IMR-90 (cell line): ENCODE measurements around the gene PF4V1. TPM values are rescaled to one million over a fixed set of nuclear protein-coding genes. Genes with fewer than 3 reads are reported as not detected.

ENCODE experiments used
- ATAC-seq: fragments of 200-7000 bp; cut with Tn5 transposase; 2 replicates; pipeline ENCODE4 v1.9.1; 2020; ENCODE audit warnings: low read depth, mild to moderate bottlenecking, moderate library complexity
- BruUV-seq: library from RNA; stranded (reverse); fragments of 400-500 nt; replicated peaks from 2 replicates; lab custom pipeline; 2021; lab: Mats Ljungman, UMichigan
- CTCF ChIA-PET: fragments of 300-600 bp; formaldehyde crosslinking; extraction: SDS; loops from one replicate; lab custom pipeline; 2021; ENCODE audit warnings: antibody characterized with exemption; lab: Yijun Ruan, JAX
- POLR2A ChIA-PET: fragments of 300-600 bp; sonication (Branson Sonifier 250); formaldehyde crosslinking; loops from one replicate; lab custom pipeline; 2022; ENCODE audit warnings: antibody characterized with exemption; ENCODE audit not compliant: unreplicated experiment; lab: Charles Lee
- DNase-seq: peaks from one replicate; pipeline ENCODE4 v3.0.0; 2013
- H2AFZ ChIP-seq: replicated peaks from 2 replicates; pipeline ENCODE3; 2013; ENCODE audit warnings: low read length, mild to moderate bottlenecking; ENCODE audit not compliant: poor library complexity
- H2AK5ac ChIP-seq: 2 replicates; pipeline ENCODE4 v1.6.1; 2013; ENCODE audit warnings: low read depth, low read length, inconsistent platforms
- H2AK9ac ChIP-seq: replicated peaks from 2 replicates; pipeline ENCODE3; 2013; ENCODE audit warnings: mild to moderate bottlenecking, low read depth, low read length, moderate library complexity; ENCODE audit not compliant: poor library complexity
- H2BK120ac ChIP-seq: 2 replicates; pipeline ENCODE4 v1.6.1; 2013; ENCODE audit warnings: low read depth, low read length, inconsistent platforms
- H2BK15ac ChIP-seq: 3 replicates; pipeline ENCODE4 v1.6.1; 2013; ENCODE audit warnings: low read depth, low read length, inconsistent platforms
- H2BK20ac ChIP-seq: 2 replicates; pipeline ENCODE4 v1.6.1; 2013; ENCODE audit warnings: low read depth, mild to moderate bottlenecking, inconsistent platforms, low read length, moderate library complexity
- H2BK5ac ChIP-seq: 2 replicates; pipeline ENCODE4 v1.6.1; 2013; ENCODE audit warnings: mild to moderate bottlenecking, low read depth, low read length, inconsistent platforms; ENCODE audit not compliant: poor library complexity, severe bottlenecking
- H3K14ac ChIP-seq: replicated peaks from 2 replicates; pipeline ENCODE4 v1.6.1; 2013; ENCODE audit warnings: low read depth, low read length, inconsistent platforms
- H3K18ac ChIP-seq: 2 replicates; pipeline ENCODE4 v1.6.1; 2013; ENCODE audit warnings: low read depth, low read length, control low read depth
- H3K23ac ChIP-seq: 2 replicates; pipeline ENCODE4 v1.6.1; 2013; ENCODE audit warnings: low read depth, low read length, inconsistent platforms
- H3K27ac ChIP-seq: 2 replicates; pipeline ENCODE4 v1.5.1; 2013; ENCODE audit warnings: mild to moderate bottlenecking, control low read depth, low read length; ENCODE audit not compliant: insufficient read depth
- H3K27me3 ChIP-seq: 2 replicates; pipeline ENCODE4 v1.6.1; 2013; ENCODE audit warnings: low read length; ENCODE audit not compliant: control insufficient read depth, insufficient read depth
- H3K36me3 ChIP-seq: 2 replicates; pipeline ENCODE4 v1.6.1; 2013; ENCODE audit warnings: low read length, mixed read lengths; ENCODE audit not compliant: control insufficient read depth, insufficient read depth
- H3K4ac ChIP-seq: 2 replicates; pipeline ENCODE4 v1.6.1; 2013; ENCODE audit warnings: low read depth, low read length, inconsistent platforms
- H3K4me1 ChIP-seq: 2 replicates; pipeline ENCODE4 v1.6.1; 2013; ENCODE audit warnings: low read length, mixed read lengths; ENCODE audit not compliant: control insufficient read depth, insufficient read depth
- H3K4me2 ChIP-seq: 2 replicates; pipeline ENCODE4 v1.6.1; 2013; ENCODE audit warnings: low read depth, mild to moderate bottlenecking, control low read depth, low read length, moderate library complexity
- H3K4me3 ChIP-seq: 2 replicates; pipeline ENCODE4 v1.5.1; 2013; ENCODE audit warnings: low read depth, mild to moderate bottlenecking, control low read depth, low read length, moderate library complexity; ENCODE audit not compliant: insufficient read depth
- H3K56ac ChIP-seq: 2 replicates; pipeline ENCODE4 v1.6.1; 2013; ENCODE audit warnings: low read length, inconsistent platforms; ENCODE audit not compliant: insufficient read depth; ENCODE audit errors: extremely low read depth
- H3K79me1 ChIP-seq, 2 experiments: 2 replicates each; pipeline ENCODE4 v1.6.1; 2013; ENCODE audit warnings: low read length in 2 of 2, inconsistent platforms in 1 of 2, low read depth in 1 of 2
- H3K9ac ChIP-seq: 2 replicates; pipeline ENCODE4 v1.6.1; 2013; ENCODE audit warnings: low read depth, low read length, control low read depth
- H3K9me1 ChIP-seq: 2 replicates; pipeline ENCODE4 v1.6.1; 2013; ENCODE audit warnings: low read length, inconsistent platforms; ENCODE audit not compliant: insufficient read depth
- H3K9me3 ChIP-seq: 2 replicates; pipeline ENCODE4 v1.6.1; 2013; ENCODE audit warnings: low read length; ENCODE audit not compliant: control insufficient read depth, insufficient read depth
- H4K20me1 ChIP-seq: 2 replicates; pipeline ENCODE4 v1.6.1; 2013; ENCODE audit warnings: low read length, inconsistent platforms; ENCODE audit not compliant: insufficient read depth
- H4K5ac ChIP-seq: 2 replicates; pipeline ENCODE4 v1.6.1; 2013; ENCODE audit warnings: mild to moderate bottlenecking, low read depth, low read length, control low read depth
- H4K8ac ChIP-seq, 2 experiments: 2 replicates each; pipeline ENCODE4 v1.6.1; 2013; ENCODE audit warnings: low read depth in 2 of 2, low read length in 2 of 2, control low read depth in 1 of 2, inconsistent platforms in 1 of 2
- H4K91ac ChIP-seq: 2 replicates; pipeline ENCODE4 v1.6.1; 2013; ENCODE audit warnings: low read depth, low read length, inconsistent platforms; ENCODE audit not compliant: insufficient read depth
- CEBPB ChIP-seq: IDR thresholded peaks from 2 replicates; pipeline ENCODE4 v1.6.1; 2012; ENCODE audit warnings: low read depth, low read length, improper control_type of control experiment
- CTCF ChIP-seq: conservative IDR thresholded peaks from 2 replicates; pipeline ENCODE4 v1.5.1; 2012; ENCODE audit warnings: mild to moderate bottlenecking, low read depth, low read length, improper control_type of control experiment
- ELK1 ChIP-seq: fragments of 150-350 bp; IDR thresholded peaks from 2 replicates; pipeline ENCODE4 v1.6.1; 2016; ENCODE audit warnings: low read depth, mild to moderate bottlenecking, low read length, moderate library complexity, borderline replicate concordance
- FOS ChIP-seq: fragments of 150-350 bp; IDR thresholded peaks from 2 replicates; pipeline ENCODE4 v1.6.1; 2016; ENCODE audit warnings: low read depth, low read length
- MAFK ChIP-seq: IDR thresholded peaks from 2 replicates; pipeline ENCODE4 v1.6.1; 2012; ENCODE audit warnings: low read depth, low read length, improper control_type of control experiment
- MAZ ChIP-seq: IDR thresholded peaks from 2 replicates; pipeline ENCODE4 v1.6.1; 2012; ENCODE audit warnings: low read depth, mild to moderate bottlenecking, low read length, improper control_type of control experiment, moderate library complexity, borderline replicate concordance
- POLR2A ChIP-seq: IDR thresholded peaks from 2 replicates; pipeline ENCODE4 v1.6.1; 2012; ENCODE audit warnings: mild to moderate bottlenecking, low read depth, low read length
- WGBS, 2 experiments: methylation state at CpG; one replicate each; pipeline versions ENCODE4 v1.1.5 to v1.1.7; 2013; ENCODE audit warnings: missing lambda C conversion rate in 2 of 2; ENCODE audit not compliant: insufficient read length in 1 of 2; ENCODE audit errors: extremely low coverage in 2 of 2; 5-methylcytosine and 5-hydroxymethylcytosine counted together
- dilution Hi-C: fragments of 300-500 bp; cut with HindIII; formaldehyde crosslinking; loops from one replicate; pipeline ENCODE4 v1.14.3; 2018; ENCODE audit warnings: low sequenced_read_pairs; ENCODE audit not compliant: unreplicated experiment
- in situ Hi-C: fragments of 300-500 bp; cut with MboI; formaldehyde crosslinking; loops from 3 replicates; pipeline ENCODE4 v1.14.3; 2019; ENCODE audit warnings: low sequenced_read_pairs, inconsistent platforms, mixed read lengths
- intact Hi-C: fragments of 100-400 bp; cut with micrococcal nuclease; formaldehyde crosslinking; loops from 2 replicates; pipeline ENCODE4 v1.10.0; 2022
- polyA plus RNA-seq, 3 experiments: library from polyadenylated mRNA; depleted of rRNA; stranded (reverse); fragments of >200 nt; gene quantifications; 2 replicates each; pipeline ENCODE4 v1.2.3, GENCODE V29; 2012; ENCODE audit warnings: low replicate concordance in 1 of 3
- total RNA-seq: library from RNA; depleted of rRNA; stranded (reverse); fragments of >200 nt; gene quantifications from 2 replicates; pipeline ENCODE4 v1.2.3, GENCODE V29; 2012

The PF4V1 gene
- total and polyA plus RNA-seq, 2 of the 4 experiments (the other 2 are of a cell fraction): not detected

GRCh38 chr4:73816814-73817213 is 36.3 kb upstream of the PF4V1 start:
- BruUV-seq: no TSS peak
- Histone ChIP-seq H3K23ac (no peak overlapping the region), H3K4me2 (no peak overlapping the region), H2AK9ac (no peak overlapping the region), H4K8ac (no peak overlapping the region), H4K20me1 (no peaks in the 10 kb centered on the region), H2BK5ac (no peak overlapping the region), H3K9ac (no peak overlapping the region), H3K14ac (no peak overlapping the region), H3K9me1 (no peaks in the 10 kb centered on the region), H3K4me3 (no peak overlapping the region), H3K4ac (no peak overlapping the region), H3K4me1 (0 out of 2 replicates have a peak, but pooled peaks cover 1% of the 10 kb centered on the region), H3K9me3 (no peaks in the 10 kb centered on the region), H3K27ac (no peak overlapping the region), H3K36me3 (no peaks in the 10 kb centered on the region), H3K56ac (no peak overlapping the region), H2BK20ac (no peak overlapping the region), H2AK5ac (no peak overlapping the region), H4K91ac (no peak overlapping the region), H2BK120ac (no peak overlapping the region), H2AFZ (no peak overlapping the region), H3K79me1 (no peaks in the 10 kb centered on the region), H4K5ac (no peak overlapping the region), H3K18ac (no peak overlapping the region), H2BK15ac (no peak overlapping the region), H3K27me3 (peaks cover under 1% of the 10 kb centered on the region; the same call in 1 of the 2 replicates)
- dilution Hi-C loops: no loop called here
- WGBS, 2 experiments: 0% methylated on average over 1 of the region's 3 CpGs; no CpG with 5 or more reads in 1 of the 2 experiments
- intact Hi-C loops: loop anchor here (5.0 kb wide), 1 partner anchor 40 kb away; no protein-coding TSS in a partner anchor
- POLR2A ChIA-PET: no interaction called here
- CTCF ChIA-PET: interaction anchor here (0.7 kb wide), 1 partner anchor 209 kb away, joined by 3 read pairs; no protein-coding TSS in a partner anchor
- DNase-seq: peak; percentile 89
- in situ Hi-C loops: no loop called here
- ATAC-seq: peak; percentile 97
- TF ChIP-seq POLR2A: no peak
- TF ChIP-seq MAFK: peak; percentile 45; the same call in 1 of the 2 replicates
- TF ChIP-seq ELK1: no peak
- peak; percentile 32; the same call in 1 of the 2 replicates for TF ChIP-seq FOS
- no peak for TF ChIP-seq CEBPB
- TF ChIP-seq CTCF: no peak
- no peak for TF ChIP-seq MAZ
